ENCODE measurements around the gene ST14. TPM values are rescaled to one million over a fixed set of nuclear protein-coding genes. Genes with fewer than 3 reads are reported as not detected.

The ST14 gene
- total and polyA plus RNA-seq, 12 donors = 0.30 to 5.7 (median 0.67) TPM

DNA sequence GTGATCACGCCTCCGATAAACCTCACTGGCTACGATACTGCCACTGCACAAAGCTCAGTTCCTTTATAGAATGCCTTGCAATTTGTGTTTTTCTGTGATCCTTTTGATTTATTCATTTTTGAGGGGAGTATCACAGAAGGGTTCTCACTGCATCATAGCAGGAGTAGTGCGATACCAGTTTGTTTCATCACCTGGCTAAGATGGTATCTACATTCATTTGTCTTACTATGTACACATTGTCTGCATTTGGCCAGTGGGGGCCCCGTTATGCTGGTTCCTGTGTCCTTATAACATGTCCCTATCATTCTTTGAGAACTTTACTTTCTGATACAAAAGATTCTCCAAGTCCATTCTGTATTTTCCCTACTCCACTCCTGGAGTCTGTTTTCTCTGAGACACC lies 45.3 kb upstream of the ST14 start:
- H3K27ac ChIP-seq = no peak overlapping the region
- WGBS, 2 donors = 91 to 94% methylated on average over 5 of the region's 5 CpGs
- H3K9me3 ChIP-seq = no peaks in the 10 kb centered on the region
- intact Hi-C loops (cut with DNase I) = no loop called here
- no peak overlapping the region for H3K4me3 ChIP-seq
- H3K36me3 ChIP-seq = peaks cover 0 to 61% (median 18%) of the 10 kb centered on the region in 9 donors
- DNase-seq = no peak
- no peaks in the 10 kb centered on the region for H3K27me3 ChIP-seq
- no peak for ATAC-seq
- H3K4me1 ChIP-seq = peaks cover 0 to 35% (median 14%) of the 10 kb centered on the region in 9 donors
- TF ChIP-seq, protein P1, sequence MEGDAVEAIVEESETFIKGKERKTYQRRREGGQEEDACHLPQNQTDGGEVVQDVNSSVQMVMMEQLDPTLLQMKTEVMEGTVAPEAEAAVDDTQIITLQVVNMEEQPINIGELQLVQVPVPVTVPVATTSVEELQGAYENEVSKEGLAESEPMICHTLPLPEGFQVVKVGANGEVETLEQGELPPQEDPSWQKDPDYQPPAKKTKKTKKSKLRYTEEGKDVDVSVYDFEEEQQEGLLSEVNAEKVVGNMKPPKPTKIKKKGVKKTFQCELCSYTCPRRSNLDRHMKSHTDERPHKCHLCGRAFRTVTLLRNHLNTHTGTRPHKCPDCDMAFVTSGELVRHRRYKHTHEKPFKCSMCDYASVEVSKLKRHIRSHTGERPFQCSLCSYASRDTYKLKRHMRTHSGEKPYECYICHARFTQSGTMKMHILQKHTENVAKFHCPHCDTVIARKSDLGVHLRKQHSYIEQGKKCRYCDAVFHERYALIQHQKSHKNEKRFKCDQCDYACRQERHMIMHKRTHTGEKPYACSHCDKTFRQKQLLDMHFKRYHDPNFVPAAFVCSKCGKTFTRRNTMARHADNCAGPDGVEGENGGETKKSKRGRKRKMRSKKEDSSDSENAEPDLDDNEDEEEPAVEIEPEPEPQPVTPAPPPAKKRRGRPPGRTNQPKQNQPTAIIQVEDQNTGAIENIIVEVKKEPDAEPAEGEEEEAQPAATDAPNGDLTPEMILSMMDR (IDR thresholded peaks at IDR 0.05) = no peak

DNA sequence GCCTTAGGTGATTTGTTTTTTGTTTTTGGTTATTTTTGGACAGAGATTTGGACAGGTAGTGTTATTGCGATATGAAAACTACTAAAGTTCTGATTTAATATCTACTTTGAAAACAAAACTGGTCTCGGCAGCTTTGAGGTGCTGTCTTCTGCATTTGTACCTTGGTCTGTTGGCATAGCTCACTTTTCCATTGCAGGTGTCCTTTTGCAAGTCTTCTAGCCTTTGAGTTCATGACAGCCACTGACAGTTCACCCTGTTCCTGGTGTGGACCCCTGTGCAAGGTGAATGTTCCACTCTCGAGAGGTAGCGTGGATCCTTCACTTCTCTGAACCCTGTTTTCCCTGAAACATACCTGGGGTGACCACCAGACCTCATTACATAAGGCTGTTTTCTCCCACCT lies 44.9 kb upstream of the ST14 start:
- Histone ChIP-seq H3K4me1 (peaks cover 0 to 35% (median 18%) of the 10 kb centered on the region in 9 donors), H3K4me3 (no peak overlapping the region), H3K36me3 (peaks cover 0 to 60% (median 16%) of the 10 kb centered on the region in 9 donors), H3K27ac (no peak overlapping the region), H3K27me3 (no peaks in the 10 kb centered on the region), H3K9me3 (no peaks in the 10 kb centered on the region)
- TF ChIP-seq, protein P1 (IDR thresholded peaks at IDR 0.05) = no peak
- whole genome bisulfite sequencing, 2 donors = 92 to 95% methylated on average over 4 of the region's 4 CpGs
- intact Hi-C loops (cut with DNase I) = loop anchor here in 2 of 10 donors (5.0 kb wide), 1 partner anchor 37 kb away; no protein-coding TSS in a partner anchor
- ATAC-seq = no peak
- no peak for DNase-seq

DNA sequence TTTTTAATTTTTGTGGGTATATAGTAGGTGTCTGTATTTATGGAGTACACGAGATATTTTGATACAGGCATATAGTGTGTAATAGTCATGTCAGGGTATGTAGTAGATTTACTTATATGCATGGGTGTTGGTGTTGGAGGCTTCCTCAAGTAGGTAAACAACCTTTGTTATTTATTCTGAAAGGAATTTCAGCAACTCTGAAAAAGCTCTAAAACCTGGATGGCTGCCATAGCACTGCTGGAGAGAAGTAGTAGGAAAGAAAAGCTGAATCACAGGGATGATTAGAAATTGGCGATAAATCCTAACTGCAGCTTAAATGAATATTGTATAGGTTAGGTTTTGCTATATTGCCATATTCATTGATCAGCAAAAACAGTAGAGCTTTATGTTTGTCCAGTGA lies 44.4 kb upstream of the ST14 start:
- peaks cover 0 to 55% (median 11%) of the 10 kb centered on the region in 9 donors for H3K36me3 ChIP-seq
- ATAC-seq = no peak
- no peak overlapping the region for H3K27ac ChIP-seq
- no peaks in the 10 kb centered on the region for H3K9me3 ChIP-seq
- no peak overlapping the region for H3K4me3 ChIP-seq
- no peaks in the 10 kb centered on the region for H3K27me3 ChIP-seq
- DNase-seq = no peak
- 65 to 70% methylated on average over 2 of the region's 2 CpGs for WGBS, 2 donors
- intact Hi-C loops (cut with DNase I) = loop anchor here in 2 of 10 donors (5.0 kb wide), 1 partner anchor 38 kb away; no protein-coding TSS in a partner anchor
- TF ChIP-seq, protein P1 (IDR thresholded peaks at IDR 0.05) = no peak
- H3K4me1 ChIP-seq = peaks cover 0 to 37% (median 23%) of the 10 kb centered on the region in 9 donors

DNA sequence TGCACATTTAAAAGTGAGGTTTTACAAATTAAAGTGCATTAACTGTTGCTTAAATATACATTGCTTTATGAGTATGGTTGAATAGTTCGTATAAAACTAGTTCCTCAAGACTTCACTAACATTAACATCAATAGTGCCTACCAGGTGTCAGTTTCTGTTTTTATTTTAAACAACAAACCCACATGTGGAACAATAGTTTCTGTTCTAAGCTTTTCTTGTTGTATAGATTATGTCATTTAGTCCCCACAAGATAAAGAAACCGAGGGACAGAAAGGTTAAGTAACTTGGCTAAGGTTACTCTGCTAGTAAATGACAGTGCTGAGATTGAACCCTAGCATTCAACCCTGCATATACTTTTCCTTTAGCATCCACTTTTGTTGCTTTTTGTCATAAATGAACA lies 41.4 kb upstream of the ST14 start:
- no peaks in the 10 kb centered on the region for H3K9me3 ChIP-seq
- intact Hi-C loops (cut with DNase I) = loop anchor here in 2 of 10 donors (5.0 kb wide), 1 partner anchor 41 kb away; no protein-coding TSS in a partner anchor
- TF ChIP-seq, protein P1 (IDR thresholded peaks at IDR 0.05) = no peak
- H3K4me3 ChIP-seq = no peak overlapping the region
- no peaks in the 10 kb centered on the region for H3K27me3 ChIP-seq
- no peak overlapping the region for H3K27ac ChIP-seq
- DNase-seq (no peak), ATAC-seq (no peak)
- WGBS, 2 donors = 72 to 77% methylated on average over 2 of the region's 2 CpGs
- H3K36me3 ChIP-seq = peaks cover 0 to 48% (median 8%) of the 10 kb centered on the region in 9 donors
- H3K4me1 ChIP-seq = peaks cover 0 to 65% (median 45%) of the 10 kb centered on the region in 9 donors

All from heart right ventricle (tissue), 16 donors.